ENCODE data around the gene C3orf52.

The C3orf52 gene

GRCh38 chr3:112074006-112074405, 12.2 kb upstream of the C3orf52 start:
- no peak for TF ChIP-seq CTCF (IDR thresholded peaks at IDR 0.05; ENCODE audit: insufficient read depth, low read depth, low read length, missing control alignments)
- H3K4me3 ChIP-seq (ENCODE audit: low read depth, low read length): no peak overlapping the region
- DNase-seq (ENCODE audit: low read depth): no peak

GRCh38 chr3:112074616-112075497, 11.3 kb upstream of the C3orf52 start:
- no peak for TF ChIP-seq CTCF (IDR thresholded peaks at IDR 0.05; ENCODE audit: insufficient read depth, low read depth, low read length, missing control alignments)
- H3K4me3 ChIP-seq (ENCODE audit: low read depth, low read length): no peak overlapping the region
- DNase-seq (ENCODE audit: low read depth): peak; percentile 63

- no peak for DNase-seq (ENCODE audit: low read depth)
- no peak for TF ChIP-seq CTCF (IDR thresholded peaks at IDR 0.05; ENCODE audit: insufficient read depth, low read depth, low read length, missing control alignments)
- H3K4me3 ChIP-seq (ENCODE audit: low read depth, low read length): no peak overlapping the region
These were observed 7.8 kb upstream of the C3orf52 start for GRCh38 chr3:112078125-112079083.

GRCh38 chr3:112083239-112083638, 3.0 kb upstream of the C3orf52 start:
- no peak for TF ChIP-seq CTCF (IDR thresholded peaks at IDR 0.05; ENCODE audit: insufficient read depth, low read depth, low read length, missing control alignments)
- H3K4me3 ChIP-seq (ENCODE audit: low read depth, low read length): no peak overlapping the region
- DNase-seq (ENCODE audit: low read depth): no peak

- no peak overlapping the region for H3K4me3 ChIP-seq (ENCODE audit: low read depth, low read length)
- no peak for DNase-seq (ENCODE audit: low read depth)
These were observed 1.0 kb upstream of the C3orf52 start for GRCh38 chr3:112084980-112085705.

More at GRCh38 chr3:112084980-112085705, 1.0 kb upstream of the C3orf52 start:
- no peak for TF ChIP-seq CTCF (IDR thresholded peaks at IDR 0.05; ENCODE audit: insufficient read depth, low read depth, low read length, missing control alignments)

Data from GM12865 (cell line).